K562 (cell line): ENCODE results near the gene IMPACT. TPM values are rescaled to one million over a fixed set of nuclear protein-coding genes. Genes with fewer than 3 reads are reported as not detected.

ENCODE experiments used
- ATAC-seq: fragments of 200-7000 bp; cut with Tn5 transposase; 3 replicates; pipeline ENCODE4 v1.9.1; 2020; ENCODE audit warnings: moderate library complexity
- BruUV-seq: library from RNA; stranded (reverse); fragments of 400-500 nt; replicated peaks from 2 replicates; lab custom pipeline; 2021; lab: Mats Ljungman, UMichigan
- CTCF ChIA-PET: fragments of 300-600 bp; formaldehyde crosslinking; extraction: SDS; loops from one replicate; lab custom pipeline; 2021; ENCODE audit warnings: low intra/inter-chr PET ratio; lab: Yijun Ruan, JAX
- POLR2A ChIA-PET: fragments of 300-600, 350-650 bp; sonication (Branson Sonifier 250); formaldehyde crosslinking; extraction: SDS; loops from one replicate; lab custom pipeline; 2021; ENCODE audit warnings: antibody characterized with exemption, inconsistent platforms; lab: Yijun Ruan, JAX
- DNase-seq, 4 experiments: peaks; one replicate each; pipeline versions ENCODE4 v3.0.0 to v3.0.0-alpha.2; 2011 to 2018; ENCODE audit warnings: low spot score in 3 of 4, mixed read lengths in 3 of 4; ENCODE audit errors: extremely low read depth in 1 of 4
- FAIRE-seq: peaks from 2 replicates; lab custom pipeline; 2011; peaks lifted over from hg19 to GRCh38; lab: Jason Lieb, UNC
- H2AFZ ChIP-seq: 2 replicates; pipeline ENCODE4 v1.6.0; 2011; ENCODE audit warnings: low read depth, low read length, control low read depth, inconsistent platforms
- H3K27ac ChIP-seq: fragments of 200-600 bp; 3 replicates; pipeline ENCODE4 v1.8.0; 2011; ENCODE audit warnings: low read depth, mild to moderate bottlenecking, control low read depth, inconsistent platforms, low read length, moderate library complexity, mixed read lengths; ENCODE audit errors: extremely low read depth
- H3K27me3 ChIP-seq, 2 experiments: fragments of 300-600 bp in 1 of 2; 2 replicates in 1 of 2; 3 replicates in 1 of 2; pipeline versions ENCODE4 v1.6.0 to v1.8.0; 2011; ENCODE audit warnings: inconsistent platforms in 2 of 2, low read length in 2 of 2, mild to moderate bottlenecking in 1 of 2, mixed read lengths in 1 of 2, moderate library complexity in 1 of 2; ENCODE audit not compliant: control insufficient read depth in 2 of 2, insufficient read depth in 2 of 2
- H3K36me3 ChIP-seq: fragments of 300-600 bp; 3 replicates; pipeline ENCODE4 v1.8.0; 2011; ENCODE audit warnings: mild to moderate bottlenecking, low read length, inconsistent platforms; ENCODE audit not compliant: control insufficient read depth, insufficient read depth
- H3K4me1 ChIP-seq, 2 experiments: fragments of 200-600 bp in 1 of 2; replicated peaks in 1 of 2; 2 replicates in 1 of 2; 3 replicates in 1 of 2; pipeline versions ENCODE4 v1.5.1 to v1.8.0; 2011; ENCODE audit warnings: inconsistent platforms in 2 of 2, low read length in 2 of 2, mild to moderate bottlenecking in 1 of 2, mixed read lengths in 1 of 2, moderate library complexity in 1 of 2; ENCODE audit not compliant: control insufficient read depth in 2 of 2, insufficient read depth in 2 of 2
- H3K4me2 ChIP-seq: 2 replicates; pipeline ENCODE4 v1.6.1; 2011; ENCODE audit warnings: low read length, control low read depth, inconsistent platforms, mixed read lengths; ENCODE audit not compliant: insufficient read depth
- H3K4me3 ChIP-seq: fragments of 200-600 bp; sonication (generic), shearing (Covaris generic); 2 replicates; pipeline ENCODE4 v1.5.1; 2016; ENCODE audit warnings: control low read depth, inconsistent platforms
- H3K79me2 ChIP-seq: fragments of 200-600 bp; 3 replicates; pipeline ENCODE4 v1.8.0; 2011; ENCODE audit warnings: low read length, inconsistent platforms; ENCODE audit not compliant: control insufficient read depth, insufficient read depth
- H3K9ac ChIP-seq, 2 experiments: 2 replicates each; pipeline versions ENCODE4 v1.6.0 to v1.6.1; 2011; ENCODE audit warnings: low read depth in 2 of 2, low read length in 2 of 2, control low read depth in 1 of 2, inconsistent platforms in 1 of 2, mild to moderate bottlenecking in 1 of 2, mixed read lengths in 1 of 2; ENCODE audit not compliant: insufficient read depth in 1 of 2
- H3K9me1 ChIP-seq: one replicate; pipeline ENCODE4 v1.6.0; 2011; ENCODE audit warnings: inconsistent platforms, mild to moderate bottlenecking, low read length, moderate library complexity; ENCODE audit not compliant: control insufficient read depth, insufficient read depth
- H3K9me3 ChIP-seq: replicated peaks from 2 replicates; pipeline ENCODE4 v1.5.1; 2011; ENCODE audit warnings: low read depth, low read length, inconsistent platforms; ENCODE audit not compliant: control insufficient read depth, insufficient read depth
- H4K20me1 ChIP-seq: replicated peaks from 2 replicates; pipeline ENCODE4 v1.6.1; 2011; ENCODE audit warnings: low read length, inconsistent platforms, mixed read lengths; ENCODE audit not compliant: control insufficient read depth, insufficient read depth
- CHD2 ChIP-seq: IDR thresholded peaks from 2 replicates; pipeline ENCODE4 v1.6.1; 2011; ENCODE audit warnings: low read depth, low read length
- IFI16 ChIP-seq: fragments of 250-450 bp; sonication (Bioruptor Pico); IDR thresholded peaks from 2 replicates; pipeline ENCODE4 v2.1.2; 2022; ENCODE audit warnings: mild to moderate bottlenecking, inconsistent platforms
- IRF2 ChIP-seq: sonication (generic); formaldehyde crosslinking; IDR thresholded peaks from 2 replicates; pipeline ENCODE4 v1.8.1; 2022; ENCODE audit warnings: mild to moderate bottlenecking, missing genetic modification reagents
- NFIX ChIP-seq: fragments of 250-450 bp; sonication (Bioruptor Pico); IDR thresholded peaks from 2 replicates; pipeline ENCODE4 v1.4.0; 2020; ENCODE audit warnings: low read depth, mild to moderate bottlenecking, moderate library complexity
- NR2C1 ChIP-seq, 2 experiments: fragments of 450-650 bp; IDR thresholded peaks; 2 replicates each; pipeline ENCODE4 v1.6.1; 2017; ENCODE audit warnings: mild to moderate bottlenecking in 2 of 2, antibody characterized with exemption in 1 of 2, inconsistent platforms in 1 of 2, missing compliant biosample characterization in 1 of 2, missing genetic modification characterization in 1 of 2
- RBFOX2 ChIP-seq: fragments of 200-400 bp; formaldehyde crosslinking; IDR thresholded peaks from 2 replicates; pipeline ENCODE4 v1.6.1; 2017; ENCODE audit warnings: low read depth, mild to moderate bottlenecking, low read length, moderate library complexity
- SMARCB1 ChIP-seq: IDR thresholded peaks from 2 replicates; pipeline ENCODE4 v1.6.1; 2011; ENCODE audit warnings: improper control_type of control experiment, low read depth; ENCODE audit not compliant: insufficient read length
- TAF9B ChIP-seq: fragments of 450-650 bp; IDR thresholded peaks from 2 replicates; pipeline ENCODE4 v1.6.1; 2018; ENCODE audit warnings: mild to moderate bottlenecking; ENCODE audit not compliant: partially characterized antibody
- ZNF316 ChIP-seq: fragments of 450-650 bp; IDR thresholded peaks from 2 replicates; pipeline ENCODE4 v1.6.1; 2016
- WGBS: fragments of 100-300 bp; shearing (Covaris generic); methylation state at CpG from one replicate; pipeline ENCODE4 v1.1.6; 2016; ENCODE audit warnings: low coverage, mixed read lengths; ENCODE audit not compliant: insufficient coverage; ENCODE audit errors: missing lambda C conversion rate; 5-methylcytosine and 5-hydroxymethylcytosine counted together
- in situ Hi-C: fragments of 300-500 bp; cut with MboI; formaldehyde crosslinking; loops from 4 replicates; pipeline ENCODE4 v1.15.0; 2018; ENCODE audit warnings: inconsistent platforms, mixed read lengths
- intact Hi-C: fragments of 100-400 bp; cut with micrococcal nuclease; formaldehyde crosslinking; loops from 2 replicates; pipeline ENCODE4 v1.14.2; 2022
- polyA plus RNA-seq, 8 experiments: library from polyadenylated mRNA; depleted of rRNA in 4 of 8; stranded (reverse) in 5 of 8; unstranded in 3 of 8; fragments of >200 nt; fragmentation: Nextera tagmentation in 2 of 8; fragmentation: Illumina TruSeq in 1 of 8; extraction: Ambion mirVana in 2 of 8; extraction: Trizol in 1 of 8; gene quantifications; 2 replicates each; pipeline versions ENCODE4 v1.2.1 to v1.2.3, GENCODE V29; 2011 to 2014; ENCODE audit warnings: inconsistent platforms in 1 of 8, missing spikeins in 1 of 8
- total RNA-seq, 7 experiments: library from RNA; depleted of rRNA in 6 of 7; stranded (reverse); fragments of >200 nt in 6 of 7; fragmentation: Illumina TruSeq in 2 of 7; extraction: Trizol in 2 of 7; gene quantifications; 2 replicates each; pipeline versions ENCODE4 v1.2.1 to v1.2.3, GENCODE V29; 2011 to 2021; ENCODE audit warnings: low replicate concordance in 1 of 7
- TF ChIP-seq, protein P1 (sequence below): fragments of 250-450 bp; sonication (Bioruptor Pico); IDR thresholded peaks from 2 replicates; pipeline ENCODE4 v1.9.0; 2021; ENCODE audit warnings: mild to moderate bottlenecking

The IMPACT gene
- total and polyA plus RNA-seq, 9 of the 15 experiments (the other 6 are each of a cell fraction or from before 2014, with no cell fraction given) = 4.7 to 7.6 (median 5.8) TPM

DNA sequence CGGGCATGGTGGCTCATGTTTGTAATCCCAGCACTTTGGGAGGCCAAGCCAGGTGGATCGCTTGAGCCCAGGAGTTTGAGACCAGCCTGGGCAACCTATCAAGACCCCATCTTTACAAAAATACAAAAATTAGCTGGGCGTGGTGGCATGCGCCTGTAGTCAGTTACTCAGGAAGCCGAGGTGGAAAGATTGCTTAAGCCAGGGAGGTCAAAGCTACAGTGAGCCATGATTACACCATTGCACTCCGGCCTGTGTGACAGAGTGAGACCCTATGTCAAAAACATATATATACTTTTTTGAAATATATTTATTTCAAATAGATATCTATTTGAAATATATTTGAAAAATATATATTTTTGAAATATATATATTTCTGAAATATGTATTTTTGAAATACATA lies 39.8 kb upstream of the IMPACT start:
- CTCF ChIA-PET = no interaction called here
- H4K20me1 ChIP-seq = no peaks in the 10 kb centered on the region; the same call in 1 of the 2 replicates
- peaks cover 4 to 6% of the 10 kb centered on the region in 2 experiments; a peak in 2 of 5 replicates for H3K27me3 ChIP-seq
- no peaks in the 10 kb centered on the region for H3K4me1 ChIP-seq
- FAIRE-seq = no peak
- in situ Hi-C loops (no loop called here), intact Hi-C loops (no loop called here)
- H2AFZ ChIP-seq = no peak overlapping the region
- WGBS = 1% methylated on average over 6 of the region's 6 CpGs
- POLR2A ChIA-PET = interaction anchor here (0.9 kb wide), 1 partner anchor 11 kb away, joined by 3 read pairs; the partner anchor contains the start of gene OSBPL1A
- H3K36me3 ChIP-seq = no peaks in the 10 kb centered on the region
- ATAC-seq = no peak
- H3K4me2 ChIP-seq = no peak overlapping the region
- no TSS peak for BruUV-seq
- H3K9me3 ChIP-seq = no peaks in the 10 kb centered on the region
- H3K27ac ChIP-seq = no peak overlapping the region
- DNase-seq = no peak
- H3K79me2 ChIP-seq = no peaks in the 10 kb centered on the region
- no peaks in the 10 kb centered on the region for H3K9me1 ChIP-seq
- no peak for TF ChIP-seq NR2C1 (IDR thresholded peaks at IDR 0.05)
- no peak for TF ChIP-seq NR2C1 (tag; IDR thresholded peaks at IDR 0.05)
- no peak for TF ChIP-seq SMARCB1
- TF ChIP-seq, protein P1, sequence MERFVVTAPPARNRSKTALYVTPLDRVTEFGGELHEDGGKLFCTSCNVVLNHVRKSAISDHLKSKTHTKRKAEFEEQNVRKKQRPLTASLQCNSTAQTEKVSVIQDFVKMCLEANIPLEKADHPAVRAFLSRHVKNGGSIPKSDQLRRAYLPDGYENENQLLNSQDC (CRISPR knock-in tag) = no peak
- TF ChIP-seq ZNF316 = no peak
- no peak for TF ChIP-seq RBFOX2
- TF ChIP-seq TAF9B = no peak
- TF ChIP-seq IFI16 (CRISPR knock-in tag) = no peak
- TF ChIP-seq CHD2 = no peak
- no peak for TF ChIP-seq NFIX (CRISPR knock-in tag)
- no peak for TF ChIP-seq IRF2 (CRISPR knock-in tag)
- TF ChIP-seq, all 486 proteins: peak for 0
- no peak overlapping the region for H3K4me3 ChIP-seq
- H3K9ac ChIP-seq = no peak overlapping the region
